SKM-1 treated with dmso at 0.1 percent for 144 hours (cell line): ENCODE results near the gene SIM1.

ENCODE experiments used
- DNase-seq: peaks from one replicate; lab custom pipeline; 2025; ENCODE audit not compliant: unreplicated experiment; lab: John Stamatoyannopoulos, UW

The SIM1 gene

GRCh38 chr6:100456908-100457235 is 7.8 kb downstream of the SIM1 start:
- no peak for DNase-seq

- DNase-seq = no peak
Observed at GRCh38 chr6:100456141-100456907, 8.4 kb downstream of the SIM1 start.

GRCh38 chr6:100455230-100456124 is 9.2 kb downstream of the SIM1 start:
- DNase-seq = no peak

- DNase-seq = no peak
Observed at GRCh38 chr6:100454551-100455229, 10.0 kb downstream of the SIM1 start.

- DNase-seq = no peak
Observed at GRCh38 chr6:100453701-100454521, 10.8 kb downstream of the SIM1 start.

GRCh38 chr6:100452998-100453397 is 11.7 kb downstream of the SIM1 start:
- no peak for DNase-seq

- DNase-seq = no peak
Observed at GRCh38 chr6:100451577-100451976, 13.1 kb downstream of the SIM1 start.

- no peak for DNase-seq
Observed at GRCh38 chr6:100449239-100449691, 15.5 kb downstream of the SIM1 start.

- DNase-seq = no peak
Observed at GRCh38 chr6:100447900-100448748, 16.6 kb downstream of the SIM1 start.

- no peak for DNase-seq
Observed at GRCh38 chr6:100447081-100447899, 17.4 kb downstream of the SIM1 start.

- no peak for DNase-seq
Observed at GRCh38 chr6:100446115-100447080, 18.3 kb downstream of the SIM1 start.

- DNase-seq = no peak
Observed at GRCh38 chr6:100445512-100445911, 19.2 kb downstream of the SIM1 start.

- no peak for DNase-seq
Observed at GRCh38 chr6:100440935-100441334, 23.8 kb downstream of the SIM1 start.

GRCh38 chr6:100435299-100435698 is 29.4 kb downstream of the SIM1 start:
- DNase-seq = no peak

- DNase-seq = no peak
Observed at GRCh38 chr6:100433726-100434435, 30.8 kb downstream of the SIM1 start.

- DNase-seq = no peak
Observed at GRCh38 chr6:100432136-100432535, 32.6 kb downstream of the SIM1 start.

- DNase-seq = no peak
Observed at GRCh38 chr6:100430962-100431361, 33.8 kb downstream of the SIM1 start.
